ENCODE measurements around the gene TECPR1.

- TF ChIP-seq REST (IDR thresholded peaks at IDR 0.05; ENCODE audit: unreplicated experiment) (no peak), CTCF (conservative IDR thresholded peaks at IDR 0.05; ENCODE audit: low read depth in 2 of 2) (no peak), POLR2AphosphoS5 (IDR thresholded peaks at IDR 0.05; ENCODE audit: low read depth) (no peak)
Observed at GRCh38 chr7:98282703-98283102, 30.7 kb upstream of the TECPR1 start.

All from GM23338 (cell line).